Kidney glomerular epithelial cell (primary cell): ENCODE results near the gene GUCY1B1.

Source experiments
- DNase-seq: peaks from one replicate; lab custom pipeline; 2025; lab: John Stamatoyannopoulos, UW

GUCY1B1 gene

GRCh38 chr4:155758481-155759371, at the start of gene GUCY1B1:
GUCY1B1 (plus strand) TSS chr4:155759021; CDS start chr4:155759141, 120 bp downstream.
- DNase-seq = peak; percentile 95

- no peak for DNase-seq
These were observed 48.9 kb upstream of the GUCY1B1 start for GRCh38 chr4:155709918-155710317.

DNA sequence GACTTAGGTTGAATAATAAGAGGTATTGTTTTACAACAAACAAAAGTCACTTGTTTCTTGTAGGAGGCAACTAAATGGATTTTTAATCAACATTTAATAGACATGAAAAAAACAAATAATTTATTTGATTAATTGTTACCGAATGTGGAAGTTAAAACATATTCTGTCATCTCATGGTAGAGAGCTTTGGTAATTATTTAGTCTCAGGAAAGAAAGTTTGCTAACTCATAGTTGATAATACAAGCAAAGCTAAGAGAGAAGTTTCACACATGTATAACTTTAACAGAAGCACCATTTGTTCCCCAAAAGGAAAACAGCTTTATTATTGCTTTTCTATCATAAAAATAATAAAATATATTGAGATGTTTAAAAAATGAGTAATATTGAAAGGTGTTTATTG, 47.3 kb upstream of the GUCY1B1 start:
- DNase-seq = no peak

- DNase-seq = no peak
These were observed 46.0 kb upstream of the GUCY1B1 start for GRCh38 chr4:155712846-155713245.

DNA sequence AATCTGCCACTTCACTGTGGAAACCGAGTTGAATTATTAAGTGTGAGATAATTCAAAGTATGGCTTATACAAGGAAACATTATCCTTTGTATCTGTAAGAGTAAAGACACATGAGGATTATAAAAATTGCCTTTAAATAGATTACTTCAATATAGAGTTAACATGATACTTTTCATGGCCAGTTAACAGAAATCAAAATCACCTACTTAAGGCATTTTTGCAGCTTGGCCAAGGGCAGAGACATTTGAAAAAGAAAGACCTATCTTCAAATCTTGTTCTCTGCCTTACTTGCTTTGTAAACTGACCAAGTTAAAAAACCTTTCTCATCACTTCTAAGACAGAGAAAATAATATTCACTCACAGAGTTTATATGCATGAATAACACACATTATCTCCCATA, 44.9 kb upstream of the GUCY1B1 start:
- DNase-seq = no peak

DNA sequence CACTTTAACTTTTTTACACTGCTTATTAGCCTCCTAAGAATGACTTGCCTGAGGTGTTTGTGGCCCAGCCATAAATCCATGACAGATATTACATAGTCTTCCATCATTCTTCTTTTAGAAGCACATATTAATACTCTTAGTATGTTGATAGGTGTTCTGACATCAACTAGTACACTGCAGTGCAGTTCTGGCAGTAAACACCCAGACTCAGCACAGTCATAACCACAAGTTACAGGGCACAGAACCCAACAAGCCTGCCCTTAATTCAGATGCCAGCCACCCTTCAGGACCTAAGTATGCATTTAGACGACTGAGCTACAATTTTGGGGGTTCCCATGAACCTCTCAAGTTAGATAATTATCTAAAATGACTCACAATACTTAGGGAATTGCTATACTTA, 36.5 kb upstream of the GUCY1B1 start:
- no peak for DNase-seq

DNA sequence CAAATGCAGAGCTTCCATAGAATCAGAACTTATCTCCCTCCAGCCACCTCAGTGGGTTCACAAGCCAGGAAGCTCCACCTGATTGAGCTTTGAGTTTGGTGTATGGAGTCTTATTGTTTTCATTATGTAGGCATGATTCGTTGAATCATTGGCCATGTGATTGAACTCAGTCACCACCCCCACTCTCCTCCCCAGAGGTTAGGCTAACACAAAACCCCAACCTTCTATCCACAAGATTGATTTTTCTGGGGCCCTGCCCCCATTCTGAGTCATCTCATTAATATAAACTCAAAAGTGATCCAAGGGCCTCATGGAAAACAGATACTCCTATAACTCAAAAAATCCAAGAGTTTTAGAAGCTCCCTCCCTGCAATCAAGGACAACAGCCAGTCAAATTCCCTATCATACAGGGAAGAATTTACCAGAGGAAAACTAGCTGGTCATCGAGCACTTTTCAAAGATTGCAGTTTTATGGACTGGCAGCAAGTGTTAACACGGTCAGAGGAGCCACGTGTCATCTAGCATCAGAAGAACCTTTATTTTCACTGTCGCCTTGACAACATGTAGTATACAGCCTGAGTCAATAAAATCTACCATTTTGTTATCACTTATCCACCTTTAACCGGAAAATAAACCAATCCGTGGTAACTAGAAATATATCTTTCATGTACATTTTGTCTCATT, 35.9 kb upstream of the GUCY1B1 start:
- peak; percentile 71 for DNase-seq

GRCh38 chr4:155724731-155725130, 34.1 kb upstream of the GUCY1B1 start:
- no peak for DNase-seq

- DNase-seq = no peak
These were observed 24.8 kb upstream of the GUCY1B1 start for GRCh38 chr4:155734065-155734464.

- no peak for DNase-seq
These were observed 23.9 kb upstream of the GUCY1B1 start for GRCh38 chr4:155734951-155735350.

GRCh38 chr4:155735496-155735895, 23.3 kb upstream of the GUCY1B1 start:
- no peak for DNase-seq

DNA sequence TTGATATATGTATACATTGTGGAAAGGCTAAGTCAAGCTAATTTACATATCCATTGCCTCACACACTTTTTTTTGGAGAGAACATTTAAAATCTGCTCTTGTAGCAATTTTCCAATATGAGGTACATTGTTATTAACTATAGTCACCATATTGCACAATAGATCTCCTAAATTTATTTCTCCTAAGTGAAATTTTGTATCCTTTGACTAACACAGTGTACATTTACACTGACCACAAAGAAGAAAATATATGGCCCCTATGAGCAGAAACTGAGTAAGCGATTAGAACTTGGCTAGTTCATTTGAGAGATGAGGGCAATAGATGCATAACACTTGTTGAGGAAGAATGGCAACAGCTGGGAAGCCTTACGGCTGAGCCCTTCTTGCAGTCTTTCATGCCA, 20.3 kb upstream of the GUCY1B1 start:
- no peak for DNase-seq

DNA sequence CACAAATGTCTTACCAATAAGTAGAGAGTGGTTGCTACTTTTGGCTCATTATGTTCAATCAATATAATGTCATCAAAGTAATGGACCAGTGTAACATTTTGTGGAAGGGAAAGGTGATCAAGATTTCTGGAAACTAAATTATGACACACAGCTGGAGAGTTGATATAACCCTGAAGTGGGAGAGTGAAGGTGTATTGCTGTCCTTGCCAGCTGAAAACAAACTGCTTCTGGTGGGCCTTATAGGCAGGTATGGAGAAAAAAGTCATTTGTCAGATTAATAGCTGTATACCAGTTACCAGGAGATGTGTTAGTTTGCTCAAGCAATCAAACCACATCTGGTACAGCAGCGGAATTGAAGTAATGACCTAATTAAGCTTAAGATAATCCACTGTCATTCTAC, 17.3 kb upstream of the GUCY1B1 start:
- no peak for DNase-seq

- no peak for DNase-seq
These were observed 16.4 kb upstream of the GUCY1B1 start for GRCh38 chr4:155742310-155743015.

DNA sequence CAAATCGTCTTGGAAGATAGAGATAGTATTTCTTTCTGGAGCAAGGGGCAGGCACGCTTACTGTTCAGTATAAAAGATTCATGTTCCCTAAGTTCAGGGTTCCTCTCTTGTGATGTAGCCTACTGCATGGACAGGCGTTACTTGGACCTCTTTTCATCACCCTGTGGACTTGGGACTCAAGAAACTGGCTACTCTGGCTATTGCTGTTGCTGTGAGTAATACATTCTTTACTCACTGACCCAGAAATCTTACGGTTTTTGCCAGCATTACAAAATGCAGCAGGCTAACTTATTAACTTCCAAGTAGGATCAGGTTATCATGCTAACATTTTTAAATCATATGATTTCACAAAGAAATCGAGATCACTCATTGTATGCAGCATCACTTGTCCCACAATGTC, 12.8 kb upstream of the GUCY1B1 start:
- peak; percentile 83 for DNase-seq

- no peak for DNase-seq
These were observed 10.8 kb upstream of the GUCY1B1 start for GRCh38 chr4:155748039-155748438.

DNA sequence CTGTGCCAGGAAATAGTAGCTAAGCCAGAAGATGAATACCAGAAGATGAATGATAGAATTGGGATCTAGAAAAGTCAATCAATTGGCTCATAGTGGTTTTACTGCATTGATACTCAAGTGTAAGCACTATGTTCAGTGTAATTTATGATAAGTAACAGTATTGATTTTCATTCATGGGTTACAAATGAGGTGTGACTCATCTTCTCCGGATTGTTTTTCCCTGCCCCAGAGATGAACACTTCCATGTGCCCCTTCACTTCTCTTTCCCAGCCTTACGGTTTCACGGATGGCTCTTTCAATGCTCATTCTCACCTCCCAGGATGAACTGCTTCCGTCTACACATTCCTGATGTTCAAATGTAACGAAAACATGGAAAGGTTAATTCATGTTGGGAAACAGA, 9.8 kb upstream of the GUCY1B1 start:
- no peak for DNase-seq

- no peak for DNase-seq
These were observed 7.3 kb upstream of the GUCY1B1 start for GRCh38 chr4:155751569-155751968.

- no peak for DNase-seq
These were observed 1.0 kb upstream of the GUCY1B1 start for GRCh38 chr4:155757745-155758265.

DNA sequence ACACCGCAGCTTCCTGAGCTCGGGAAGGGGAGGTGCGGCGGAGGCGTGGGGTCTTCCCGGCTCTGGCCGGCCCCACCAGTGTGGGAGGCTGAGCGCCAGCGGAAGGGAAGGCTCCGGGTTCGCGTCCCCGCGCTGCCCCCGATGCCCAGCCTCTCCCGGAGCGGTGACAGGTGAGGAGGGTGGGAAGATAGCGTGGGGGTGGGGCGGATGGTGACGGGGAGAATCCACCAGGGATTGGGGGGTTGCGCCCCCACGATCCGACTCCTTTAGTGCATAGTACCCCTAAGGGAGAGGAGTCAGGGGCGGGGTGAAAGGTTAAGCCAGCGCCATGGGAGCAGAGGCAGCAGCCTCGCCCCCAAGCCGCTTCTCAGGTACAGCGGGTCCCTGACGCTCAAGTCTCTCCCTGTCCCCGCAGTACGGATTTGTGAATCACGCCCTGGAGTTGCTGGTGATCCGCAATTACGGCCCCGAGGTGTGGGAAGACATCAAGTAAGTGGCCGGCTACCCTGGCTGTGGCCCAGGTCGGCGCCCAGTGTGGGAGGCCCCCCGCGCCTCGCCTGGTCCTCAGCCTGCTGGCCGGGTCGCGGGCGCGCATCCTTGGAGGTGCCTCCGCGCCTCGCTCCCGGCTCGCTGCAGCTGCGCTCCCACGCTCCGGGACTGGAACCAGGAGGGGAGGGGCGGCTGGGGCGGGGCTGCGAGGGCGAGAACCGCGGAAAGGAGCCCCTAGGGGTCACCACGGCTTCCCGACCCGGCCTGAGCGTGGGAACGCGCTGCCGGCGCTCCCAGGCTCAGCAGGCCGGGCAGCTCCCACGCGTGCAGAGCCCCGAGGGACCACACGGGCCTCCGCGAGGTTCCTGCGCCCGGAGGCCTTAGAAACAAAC, 791 bp downstream of the GUCY1B1 start:
- DNase-seq = peak; percentile 24

GRCh38 chr4:155761047-155761446, 2.2 kb downstream of the GUCY1B1 start:
- DNase-seq = no peak
